HG02973 (cell line): ENCODE results near the gene ASMTL.
A peak's percentile ranks its signal among the peaks of the same experiment; 100 is the strongest.
"Not testable (repeated sequence)": the region's sequence is repeated elsewhere in the genome, so short reads cannot be mapped to it uniquely, and the experiment has no call there.

Experiments used
- ATAC-seq: cut with Tn5 transposase; IDR thresholded peaks from one replicate; pipeline ENCODE4 v1.9.1; 2021; ENCODE audit warnings: moderate library complexity; ENCODE audit not compliant: unreplicated experiment

Gene ASMTL

DNA sequence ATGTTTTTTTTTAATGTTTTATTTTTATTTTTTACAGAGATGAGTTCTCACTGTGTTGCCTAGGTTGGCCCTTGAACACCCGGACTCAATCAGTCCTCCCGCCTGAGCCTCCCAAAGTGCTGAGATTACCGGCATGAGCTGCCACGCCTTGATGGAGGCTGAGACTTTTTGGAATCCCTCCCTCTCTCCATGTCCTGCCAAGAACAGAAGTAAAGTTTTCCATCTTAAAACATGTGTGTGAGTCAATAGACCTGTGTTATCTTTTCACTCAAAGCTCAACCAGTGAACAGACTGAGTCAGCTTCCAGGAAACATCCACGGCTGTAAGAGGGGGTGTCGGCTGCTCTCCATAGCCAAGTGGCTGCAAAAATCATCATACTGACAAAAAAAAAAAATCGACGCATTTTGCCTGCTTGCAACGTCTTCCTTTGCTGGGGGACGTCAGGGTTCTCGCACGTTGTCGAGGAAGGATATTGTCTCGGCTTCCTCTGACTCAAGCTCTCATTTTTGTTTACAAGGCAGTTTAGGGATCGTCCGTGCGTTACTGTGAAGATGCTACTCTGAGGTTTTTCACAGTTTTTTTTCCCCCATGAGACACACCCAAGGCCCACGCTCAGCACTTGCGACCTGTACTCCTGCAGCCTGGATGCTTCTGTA, 10.0 kb upstream of the ASMTL start:
- ATAC-seq: no peak

- ATAC-seq: no peak
Measured at GRCh38 chrX:1462110-1462509, 9.4 kb upstream of the ASMTL start.

DNA sequence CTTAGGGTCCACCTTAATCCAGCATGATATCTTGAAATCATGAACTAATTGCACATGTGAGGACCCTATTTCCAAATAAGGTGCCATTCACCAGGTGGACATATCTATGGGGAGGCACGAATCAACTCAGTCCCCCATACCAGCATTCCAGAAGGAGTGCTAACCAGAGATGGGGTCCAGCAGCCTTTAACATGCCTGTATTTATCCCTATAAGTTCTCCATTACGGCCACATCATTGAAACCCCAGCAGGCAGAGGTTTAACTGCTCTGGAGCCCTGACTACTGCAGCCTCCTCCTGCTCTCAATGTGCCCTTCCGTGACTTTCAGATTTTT, 3.2 kb upstream of the ASMTL start:
- no peak for ATAC-seq

GRCh38 chrX:1453951-1454785, 1.5 kb upstream of the ASMTL start:
- ATAC-seq: peak; percentile 45

- peak; percentile 34 for ATAC-seq
Measured at GRCh38 chrX:1453395-1453783, 680 bp upstream of the ASMTL start.

- no peak for ATAC-seq
Measured at GRCh38 chrX:1451661-1452515, 821 bp downstream of the ASMTL start.

- ATAC-seq: no peak
Measured at GRCh38 chrX:1451251-1451660, 1.5 kb downstream of the ASMTL start.

- ATAC-seq: no peak
Measured at GRCh38 chrX:1450361-1451161, 2.1 kb downstream of the ASMTL start.

DNA sequence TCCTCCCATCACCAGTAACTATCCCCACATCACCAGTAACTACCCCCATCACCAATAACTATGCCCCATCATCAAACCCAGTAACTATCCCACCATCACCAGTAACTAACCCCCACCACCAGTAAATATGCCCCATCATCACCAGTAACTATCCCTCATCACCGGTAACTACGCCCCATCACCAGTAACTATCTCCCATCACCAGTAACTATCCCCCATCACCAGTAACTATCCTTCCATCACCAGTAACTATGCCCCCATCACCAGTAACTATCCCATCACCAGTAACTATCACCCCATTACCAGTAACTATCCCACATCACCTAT, 2.9 kb downstream of the ASMTL start:
- no peak for ATAC-seq

GRCh38 chrX:1449036-1449822, 3.5 kb downstream of the ASMTL start:
- ATAC-seq: no peak

DNA sequence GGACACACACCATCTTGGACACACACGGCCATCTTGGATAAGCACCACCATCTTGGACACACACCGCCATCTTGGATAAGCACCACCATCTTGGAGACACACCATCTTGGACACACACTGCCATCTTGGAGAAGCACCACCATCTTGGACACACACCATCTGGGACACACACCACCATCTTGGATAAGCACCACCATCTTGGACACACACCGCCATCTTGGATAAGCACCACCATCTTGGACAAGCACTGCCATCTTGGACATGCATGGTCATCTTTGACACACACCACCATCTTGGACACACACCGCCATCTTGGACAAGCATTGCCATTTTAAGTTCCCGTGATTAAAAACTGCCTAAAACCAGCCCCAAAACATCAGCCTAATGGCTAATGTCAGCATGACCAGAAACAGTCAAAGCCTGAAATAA, 4.1 kb downstream of the ASMTL start:
- not testable (repeated sequence) for ATAC-seq

DNA sequence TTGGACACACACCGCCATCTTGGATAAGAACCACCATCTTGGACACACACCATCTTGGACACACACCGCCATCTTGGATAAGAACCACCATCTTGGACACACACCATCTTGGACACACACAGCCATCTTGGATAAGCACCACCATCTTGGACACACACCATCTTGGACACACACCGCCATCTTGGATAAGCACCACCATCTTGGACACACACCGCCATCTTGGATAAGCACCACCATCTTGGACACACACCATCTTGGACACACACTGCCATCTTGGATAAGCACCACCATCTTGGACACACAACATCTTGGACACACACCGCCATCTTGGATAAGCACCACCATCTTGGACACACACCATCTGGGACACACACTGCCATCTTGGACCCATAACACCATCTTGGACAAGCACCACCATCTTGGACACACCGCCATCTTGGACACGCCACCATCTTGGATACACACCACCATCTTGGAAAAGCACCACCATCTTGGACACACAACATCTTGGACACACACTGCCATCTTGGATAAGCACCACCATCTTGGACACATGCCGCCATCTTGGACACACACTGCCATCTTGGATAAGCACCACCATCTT, 4.6 kb downstream of the ASMTL start:
- ATAC-seq: not testable (repeated sequence)

DNA sequence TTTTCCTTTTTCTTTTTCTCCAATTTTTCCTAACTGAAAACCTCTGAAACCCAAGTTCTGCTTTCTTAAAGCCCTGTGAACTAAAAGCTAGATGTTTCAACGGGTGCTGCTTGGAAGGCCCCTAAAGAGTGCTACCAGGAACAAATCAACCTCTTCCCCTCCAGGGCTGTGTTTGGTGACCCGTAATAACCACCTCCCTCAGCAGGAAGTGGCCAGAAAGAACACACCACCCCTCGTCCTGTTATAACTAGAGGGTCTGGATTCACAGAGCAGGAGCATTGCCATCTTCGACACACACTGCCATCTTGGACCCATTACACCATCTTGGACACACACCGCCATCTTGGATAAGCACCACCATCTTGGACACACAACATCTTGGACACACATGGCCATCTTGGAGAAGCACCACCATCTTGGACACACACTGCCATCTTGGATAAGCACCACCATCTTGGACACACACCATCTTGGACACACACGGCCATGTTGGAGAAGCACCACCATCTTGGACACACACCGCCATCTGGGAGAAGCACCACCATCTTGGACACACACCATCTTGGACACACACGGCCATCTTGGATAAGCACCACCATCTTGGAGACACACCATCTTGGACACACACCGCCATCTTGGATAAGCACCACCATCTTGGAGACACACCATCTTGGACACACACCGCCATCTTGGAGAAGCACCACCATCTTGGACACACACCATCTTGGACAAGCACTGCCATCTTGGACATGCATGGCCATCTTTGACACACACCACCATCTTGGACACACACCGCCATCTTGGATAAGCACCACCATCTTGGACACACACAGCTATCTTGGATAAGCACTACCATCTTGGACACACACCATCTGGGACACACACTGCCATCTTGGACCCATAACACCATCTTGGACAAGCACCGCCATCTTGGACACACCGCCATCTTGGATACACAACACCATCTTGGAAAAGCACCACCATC, 5.4 kb downstream of the ASMTL start:
- ATAC-seq: not testable (repeated sequence)

- ATAC-seq: no peak
Measured at GRCh38 chrX:1444561-1445500, 7.9 kb downstream of the ASMTL start.

GRCh38 chrX:1443496-1444075, 9.1 kb downstream of the ASMTL start:
- ATAC-seq: no peak

GRCh38 chrX:1442724-1443367, 9.9 kb downstream of the ASMTL start:
- no peak for ATAC-seq
